Panc1 (cell line): Measurements from ENCODE around the gene ZNF653. TPM values are rescaled to one million over a fixed set of nuclear protein-coding genes. Genes with fewer than 3 reads are reported as not detected.

Experiments used
- ATAC-seq: fragments of 200-7000 bp; cut with Tn5 transposase; 2 replicates; pipeline ENCODE4 v1.9.1; 2020; ENCODE audit warnings: mild to moderate bottlenecking, moderate library complexity
- BruUV-seq: library from RNA; stranded (reverse); fragments of 400-500 nt; replicated peaks from 2 replicates; lab custom pipeline; 2021; lab: Mats Ljungman, UMichigan
- CTCF ChIA-PET: fragments of 300-600 bp; sonication (Branson Sonifier 250); formaldehyde crosslinking; loops from one replicate; lab custom pipeline; 2022; ENCODE audit warnings: antibody characterized with exemption; lab: Charles Lee
- POLR2A ChIA-PET: fragments of 300-600 bp; sonication (Branson Sonifier 250); formaldehyde crosslinking; loops from one replicate; lab custom pipeline; 2022; ENCODE audit warnings: antibody characterized with exemption; lab: Charles Lee
- DNase-seq: peaks from one replicate; pipeline ENCODE4 v3.0.0-alpha.2; 2010; ENCODE audit warnings: low read depth, low spot score
- H3K27ac ChIP-seq: 2 replicates; pipeline ENCODE4 v1.5.1; 2011; ENCODE audit warnings: mild to moderate bottlenecking, low read length, inconsistent platforms
- H3K27me3 ChIP-seq: fragments of 200-500 bp; sonication (Bioruptor generic); 2 replicates; pipeline ENCODE4 v1.6.0; 2014; ENCODE audit warnings: low read length, inconsistent platforms; ENCODE audit not compliant: control insufficient read depth, insufficient read depth
- H3K36me3 ChIP-seq: fragments of 200-500 bp; sonication (Bioruptor generic); 2 replicates; pipeline ENCODE4 v1.5.1; 2014; ENCODE audit warnings: inconsistent platforms, mild to moderate bottlenecking, low read length, moderate library complexity; ENCODE audit not compliant: control insufficient read depth, insufficient read depth
- H3K4me1 ChIP-seq: 2 replicates; pipeline ENCODE4 v1.5.1; 2011; ENCODE audit warnings: inconsistent platforms, mild to moderate bottlenecking, low read length, moderate library complexity; ENCODE audit not compliant: control insufficient read depth, insufficient read depth
- H3K4me3 ChIP-seq, 2 experiments: 2 replicates each; pipeline ENCODE4 v1.5.1; 2011 to 2012; ENCODE audit warnings: low read depth in 2 of 2, low read length in 2 of 2, mild to moderate bottlenecking in 2 of 2, inconsistent platforms in 1 of 2, moderate library complexity in 1 of 2
- H3K9me3 ChIP-seq: fragments of 200-500 bp; sonication (Bioruptor generic); 2 replicates; pipeline ENCODE4 v1.5.1; 2014; ENCODE audit warnings: low read depth, mild to moderate bottlenecking, inconsistent platforms, low read length, moderate library complexity; ENCODE audit not compliant: control insufficient read depth, insufficient read depth
- POLR2AphosphoS5 ChIP-seq: IDR thresholded peaks from 2 replicates; pipeline ENCODE4 v1.6.1; 2012; ENCODE audit warnings: mild to moderate bottlenecking, low read depth, low read length, moderate library complexity
- SIN3A ChIP-seq: IDR thresholded peaks from 2 replicates; pipeline ENCODE4 v1.6.1; 2012; ENCODE audit warnings: low read depth, mild to moderate bottlenecking, low read length, moderate library complexity, borderline replicate concordance; ENCODE audit not compliant: insufficient read depth
- TCF7L2 ChIP-seq: IDR thresholded peaks from 2 replicates; pipeline ENCODE4 v1.6.1; 2011; ENCODE audit warnings: mild to moderate bottlenecking, low read depth, low read length, inconsistent platforms
- in situ Hi-C: cut with HindIII; loops from 2 replicates; pipeline ENCODE4 v1.10.0; 2016; ENCODE audit warnings: low sequenced_read_pairs, low pct_unique_long_range_greater_than_20kb
- intact Hi-C: fragments of 100-400 bp; cut with micrococcal nuclease; formaldehyde crosslinking; loops from one replicate; pipeline ENCODE4 v1.10.0; 2022; ENCODE audit not compliant: unreplicated experiment
- total RNA-seq: library from RNA; stranded (reverse); gene quantifications from one replicate; pipeline ENCODE4 v1.2.1, GENCODE V29; 2021; ENCODE audit not compliant: unreplicated experiment
- TF ChIP-seq, protein P1 (sequence below), 2 experiments: IDR thresholded peaks; 2 replicates each; pipeline ENCODE4 v1.6.1; 2011 to 2012; ENCODE audit warnings: low read depth in 2 of 2, control low read depth in 1 of 2, low read length in 1 of 2, mild to moderate bottlenecking in 1 of 2, moderate library complexity in 1 of 2; ENCODE audit not compliant: insufficient read depth in 1 of 2
- TF ChIP-seq, protein P2 (sequence below): fragments of 450-650 bp; IDR thresholded peaks from 2 replicates; pipeline ENCODE4 v1.5.1; 2017; ENCODE audit warnings: mild to moderate bottlenecking

ZNF653 gene
- total RNA-seq, 1 experiment from 2014 or later: 10.4 TPM

DNA sequence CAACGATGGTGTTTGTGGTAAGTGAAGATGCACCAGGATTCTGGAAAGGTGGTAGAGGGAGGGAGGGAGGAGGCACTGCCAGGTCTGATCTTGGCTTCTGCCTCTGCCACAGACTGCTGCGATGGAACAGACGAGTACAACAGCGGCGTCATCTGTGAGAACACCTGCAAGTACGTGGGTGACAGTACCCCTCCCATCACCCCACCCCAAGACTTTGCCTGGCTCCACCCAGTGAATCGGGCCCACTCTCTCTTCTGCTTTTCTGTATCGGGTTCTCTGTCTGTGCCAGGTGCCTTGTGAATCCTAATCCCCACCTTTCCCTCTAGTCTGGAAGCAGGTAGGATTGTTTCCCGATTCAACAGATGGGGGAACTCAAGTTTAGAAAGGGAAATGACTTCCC is 67.7 kb downstream of the ZNF653 start:
- ATAC-seq (no peak), DNase-seq (no peak)
- intact Hi-C loops (no loop called here), in situ Hi-C loops (no loop called here)
- TF ChIP-seq TCF7L2 (no peak), POLR2AphosphoS5 (no peak), SIN3A (no peak)
- TF ChIP-seq, protein P1, sequence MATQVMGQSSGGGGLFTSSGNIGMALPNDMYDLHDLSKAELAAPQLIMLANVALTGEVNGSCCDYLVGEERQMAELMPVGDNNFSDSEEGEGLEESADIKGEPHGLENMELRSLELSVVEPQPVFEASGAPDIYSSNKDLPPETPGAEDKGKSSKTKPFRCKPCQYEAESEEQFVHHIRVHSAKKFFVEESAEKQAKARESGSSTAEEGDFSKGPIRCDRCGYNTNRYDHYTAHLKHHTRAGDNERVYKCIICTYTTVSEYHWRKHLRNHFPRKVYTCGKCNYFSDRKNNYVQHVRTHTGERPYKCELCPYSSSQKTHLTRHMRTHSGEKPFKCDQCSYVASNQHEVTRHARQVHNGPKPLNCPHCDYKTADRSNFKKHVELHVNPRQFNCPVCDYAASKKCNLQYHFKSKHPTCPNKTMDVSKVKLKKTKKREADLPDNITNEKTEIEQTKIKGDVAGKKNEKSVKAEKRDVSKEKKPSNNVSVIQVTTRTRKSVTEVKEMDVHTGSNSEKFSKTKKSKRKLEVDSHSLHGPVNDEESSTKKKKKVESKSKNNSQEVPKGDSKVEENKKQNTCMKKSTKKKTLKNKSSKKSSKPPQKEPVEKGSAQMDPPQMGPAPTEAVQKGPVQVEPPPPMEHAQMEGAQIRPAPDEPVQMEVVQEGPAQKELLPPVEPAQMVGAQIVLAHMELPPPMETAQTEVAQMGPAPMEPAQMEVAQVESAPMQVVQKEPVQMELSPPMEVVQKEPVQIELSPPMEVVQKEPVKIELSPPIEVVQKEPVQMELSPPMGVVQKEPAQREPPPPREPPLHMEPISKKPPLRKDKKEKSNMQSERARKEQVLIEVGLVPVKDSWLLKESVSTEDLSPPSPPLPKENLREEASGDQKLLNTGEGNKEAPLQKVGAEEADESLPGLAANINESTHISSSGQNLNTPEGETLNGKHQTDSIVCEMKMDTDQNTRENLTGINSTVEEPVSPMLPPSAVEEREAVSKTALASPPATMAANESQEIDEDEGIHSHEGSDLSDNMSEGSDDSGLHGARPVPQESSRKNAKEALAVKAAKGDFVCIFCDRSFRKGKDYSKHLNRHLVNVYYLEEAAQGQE (IDR thresholded peaks at IDR 0.05; ENCODE audit: insufficient read depth in 1 of 2, low read depth in 2 of 2, low read length in 1 of 2): no peak
- TF ChIP-seq, protein P2, sequence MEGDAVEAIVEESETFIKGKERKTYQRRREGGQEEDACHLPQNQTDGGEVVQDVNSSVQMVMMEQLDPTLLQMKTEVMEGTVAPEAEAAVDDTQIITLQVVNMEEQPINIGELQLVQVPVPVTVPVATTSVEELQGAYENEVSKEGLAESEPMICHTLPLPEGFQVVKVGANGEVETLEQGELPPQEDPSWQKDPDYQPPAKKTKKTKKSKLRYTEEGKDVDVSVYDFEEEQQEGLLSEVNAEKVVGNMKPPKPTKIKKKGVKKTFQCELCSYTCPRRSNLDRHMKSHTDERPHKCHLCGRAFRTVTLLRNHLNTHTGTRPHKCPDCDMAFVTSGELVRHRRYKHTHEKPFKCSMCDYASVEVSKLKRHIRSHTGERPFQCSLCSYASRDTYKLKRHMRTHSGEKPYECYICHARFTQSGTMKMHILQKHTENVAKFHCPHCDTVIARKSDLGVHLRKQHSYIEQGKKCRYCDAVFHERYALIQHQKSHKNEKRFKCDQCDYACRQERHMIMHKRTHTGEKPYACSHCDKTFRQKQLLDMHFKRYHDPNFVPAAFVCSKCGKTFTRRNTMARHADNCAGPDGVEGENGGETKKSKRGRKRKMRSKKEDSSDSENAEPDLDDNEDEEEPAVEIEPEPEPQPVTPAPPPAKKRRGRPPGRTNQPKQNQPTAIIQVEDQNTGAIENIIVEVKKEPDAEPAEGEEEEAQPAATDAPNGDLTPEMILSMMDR: no peak
- Histone ChIP-seq H3K36me3 (no peaks in the 10 kb centered on the region; the same call in 1 of the 2 replicates), H3K4me1 (peaks cover 9% of the 10 kb centered on the region), H3K9me3 (no peaks in the 10 kb centered on the region), H3K4me3 (no peak overlapping the region), H3K27ac (no peak overlapping the region), H3K27me3 (no peaks in the 10 kb centered on the region)
- POLR2A ChIA-PET: no interaction called here
- CTCF ChIA-PET: no interaction called here
- BruUV-seq: TSS peak; percentile 67

DNA sequence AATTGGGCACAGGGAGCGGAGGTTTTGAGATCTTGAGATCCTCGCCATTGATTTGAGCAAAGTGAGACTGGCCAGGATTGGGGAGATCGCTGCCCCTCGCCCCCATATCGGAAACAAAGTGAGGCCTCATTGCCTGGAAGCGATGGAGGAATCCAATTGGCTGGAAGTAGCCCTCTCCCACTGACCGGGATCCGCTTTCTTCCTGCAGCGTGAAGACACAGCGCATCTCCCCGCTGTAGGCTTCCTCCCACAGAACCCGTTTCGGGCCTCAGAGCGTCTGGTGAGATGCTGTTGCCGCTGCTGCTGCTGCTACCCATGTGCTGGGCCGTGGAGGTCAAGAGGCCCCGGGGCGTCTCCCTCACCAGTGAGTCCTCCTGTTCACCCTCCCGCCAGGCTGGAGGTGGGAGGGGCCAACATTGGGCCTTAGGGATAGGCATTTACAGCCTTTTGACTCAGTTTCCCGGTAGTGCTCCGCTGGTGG is 69.8 kb downstream of the ZNF653 start:
- no peak for DNase-seq
- Histone ChIP-seq H3K4me1 (peaks cover 9% of the 10 kb centered on the region), H3K4me3 (peak overlapping the region; percentile 89 to 91), H3K9me3 (no peaks in the 10 kb centered on the region), H3K36me3 (no peaks in the 10 kb centered on the region; the same call in 1 of the 2 replicates), H3K27ac (peak overlapping the region; percentile 87), H3K27me3 (no peaks in the 10 kb centered on the region)
- in situ Hi-C loops: no loop called here
- TSS peak; percentile 94 for BruUV-seq
- TF ChIP-seq TCF7L2 (no peak), SIN3A (no peak), POLR2AphosphoS5 (no peak)
- TF ChIP-seq, protein P1 (IDR thresholded peaks at IDR 0.05; ENCODE audit: insufficient read depth in 1 of 2, low read depth in 2 of 2, low read length in 1 of 2): no peak
- TF ChIP-seq, protein P2: no peak
- intact Hi-C loops: no loop called here
- 0 out of 2 replicates have a peak, but pooled peaks have one; percentile 4 for ATAC-seq
- POLR2A ChIA-PET: interaction anchor here (0.6 kb wide), 1 partner anchor 223 kb away, joined by 5 read pairs; no protein-coding TSS in a partner anchor
- CTCF ChIA-PET: interaction anchor here (0.6 to 0.9 kb wide), 3 partner anchors 16 to 210 kb away, joined by 3 to 11 read pairs (median 6); no protein-coding TSS in a partner anchor
